RWPE1 (cell line): Measurements from ENCODE around the gene LMBR1.
"Not testable (repeated sequence)": the region's sequence is repeated elsewhere in the genome, so short reads cannot be mapped to it uniquely, and the experiment has no call there.

Experiments
- CTCF ChIA-PET: fragments of 350-600 bp; sonication (Branson Sonifier 250); formaldehyde crosslinking; extraction: SDS; loops from one replicate; lab custom pipeline; 2021; lab: Yijun Ruan, JAX
- POLR2A ChIA-PET: fragments of 400-600 bp; formaldehyde crosslinking; extraction: SDS; loops from one replicate; lab custom pipeline; 2020; ENCODE audit warnings: antibody characterized with exemption; ENCODE audit not compliant: low non-redundant PET; lab: Yijun Ruan, JAX
- DNase-seq: peaks from one replicate; pipeline ENCODE4 v3.0.0; 2012; ENCODE audit warnings: low spot score
- H3K27ac ChIP-seq: fragments of 450-650 bp; 2 replicates; pipeline ENCODE4 v1.5.1; 2017
- CTCF ChIP-seq: fragments of 450-650 bp; conservative IDR thresholded peaks from 2 replicates; pipeline ENCODE4 v1.5.1; 2017; ENCODE audit warnings: low read depth, mild to moderate bottlenecking

Gene LMBR1

DNA sequence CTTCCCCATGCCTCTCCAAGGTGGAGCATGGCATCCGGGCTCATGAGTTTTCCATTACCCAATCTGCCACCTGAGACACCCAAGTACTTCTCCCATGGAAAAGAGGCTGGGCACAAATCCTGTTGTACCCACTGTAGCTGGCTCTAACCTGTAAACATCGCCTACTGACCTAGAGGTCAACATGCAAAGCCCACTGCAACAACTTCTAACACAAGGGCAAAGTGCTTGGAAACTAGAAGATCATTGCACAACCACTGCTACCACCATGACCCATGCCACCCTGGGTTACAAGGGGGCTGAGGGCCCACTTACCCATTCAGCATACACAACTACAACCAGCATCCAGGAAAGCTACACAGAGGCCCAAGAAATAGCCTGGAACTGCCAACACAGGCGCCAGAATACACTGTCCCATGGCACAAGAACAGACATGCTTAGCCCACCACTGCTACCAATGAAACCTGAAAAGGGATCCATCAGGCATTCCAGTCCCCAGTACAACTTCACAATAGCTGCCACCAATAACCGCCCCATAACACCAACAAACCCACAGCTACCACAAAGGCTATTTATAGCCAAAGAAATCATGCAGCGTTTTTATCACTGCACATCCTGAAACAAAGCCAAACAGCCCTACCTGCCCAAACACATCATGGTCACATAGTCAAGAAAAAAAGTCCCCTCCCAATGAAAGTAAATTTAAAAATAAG is 189.1 kb downstream of the LMBR1 start:
- no peak overlapping the region for H3K27ac ChIP-seq
- ChIA-PET POLR2A (no interaction called here), CTCF (no interaction called here)
- no peak for DNase-seq
- TF ChIP-seq CTCF = no peak

- no peak for TF ChIP-seq CTCF
- POLR2A ChIA-PET = no interaction called here
- no peak overlapping the region for H3K27ac ChIP-seq
- CTCF ChIA-PET = no interaction called here
- DNase-seq = no peak
These were observed 189.8 kb downstream of the LMBR1 start for GRCh38 chr7:156703209-156703608.

DNA sequence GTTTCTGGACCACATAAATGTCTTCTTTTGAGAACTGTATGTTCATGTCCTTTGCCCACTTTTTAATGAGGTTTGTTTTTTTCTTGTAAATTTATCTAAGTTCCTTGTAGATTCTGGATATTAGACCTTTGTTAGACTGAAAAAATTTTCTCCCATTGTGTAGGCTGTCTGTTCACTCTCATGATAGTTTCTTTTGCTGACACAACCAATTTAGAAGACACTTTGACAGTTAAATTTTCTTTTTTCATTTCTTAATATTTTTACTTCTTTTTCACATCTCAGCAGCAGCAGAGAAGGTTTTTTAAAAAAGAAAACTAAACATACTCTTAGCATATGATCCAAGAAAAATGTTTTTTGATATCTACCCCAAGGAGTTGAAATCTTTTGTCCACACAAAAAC is 190.6 kb downstream of the LMBR1 start:
- no peak for TF ChIP-seq CTCF
- ChIA-PET POLR2A (no interaction called here), CTCF (no interaction called here)
- no peak for DNase-seq
- no peak overlapping the region for H3K27ac ChIP-seq

GRCh38 chr7:156701787-156702186 is 191.2 kb downstream of the LMBR1 start:
- CTCF ChIA-PET, POLR2A ChIA-PET: not testable (repeated sequence)

DNA sequence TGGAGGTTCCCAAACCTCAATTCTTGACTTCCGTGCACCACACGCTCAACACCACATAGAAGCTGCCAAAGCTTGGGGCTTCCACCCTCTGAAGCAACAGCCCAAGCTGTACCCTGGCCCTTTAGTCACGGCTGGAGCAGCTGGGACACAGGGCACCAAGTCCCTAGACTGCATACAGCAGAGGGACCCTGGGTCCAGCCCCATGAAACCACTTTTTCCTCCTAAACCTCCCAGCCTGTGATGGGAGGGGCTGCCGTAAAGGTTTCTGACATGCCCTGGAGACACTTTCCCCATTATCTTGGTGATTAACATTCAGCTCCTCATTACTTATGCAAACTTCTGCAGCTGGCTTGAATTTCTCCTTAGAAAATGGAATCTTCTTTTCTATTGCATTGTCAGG is 194.5 kb downstream of the LMBR1 start:
- CTCF ChIA-PET, H3K27ac ChIP-seq, POLR2A ChIA-PET, DNase-seq: not testable (repeated sequence)

More at GRCh38 chr7:156701787-156702186, 191.2 kb downstream of the LMBR1 start:
- DNase-seq, H3K27ac ChIP-seq: not testable (repeated sequence)

- POLR2A ChIA-PET, CTCF ChIA-PET, DNase-seq, H3K27ac ChIP-seq: not testable (repeated sequence)
These were observed 195.7 kb downstream of the LMBR1 start for GRCh38 chr7:156697283-156697682.

- ChIA-PET POLR2A (no interaction called here), CTCF (no interaction called here)
- DNase-seq = no peak
- H3K27ac ChIP-seq = no peak overlapping the region
- no peak for TF ChIP-seq CTCF
These were observed 199.4 kb downstream of the LMBR1 start for GRCh38 chr7:156693627-156694026.

DNA sequence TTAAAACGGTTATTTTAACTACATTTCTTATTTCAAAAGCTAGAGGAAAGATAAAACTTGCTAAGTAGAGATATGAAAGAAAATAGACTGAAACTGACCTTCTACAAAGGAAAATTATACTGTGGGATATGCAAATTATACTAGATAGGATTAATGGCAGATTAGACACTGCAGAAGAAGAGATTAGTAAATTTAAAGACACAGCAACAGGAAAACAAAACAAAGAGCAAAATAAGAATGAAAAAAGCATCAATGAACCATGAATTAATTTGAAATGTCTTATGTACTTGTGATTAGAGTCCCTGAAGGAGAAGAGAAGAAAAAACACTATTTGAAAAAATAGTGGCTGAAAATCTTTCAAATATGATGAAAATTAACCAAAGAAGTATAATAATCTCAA is 200.1 kb downstream of the LMBR1 start:
- no peak for TF ChIP-seq CTCF
- POLR2A ChIA-PET = no interaction called here
- CTCF ChIA-PET = no interaction called here
- no peak overlapping the region for H3K27ac ChIP-seq
- DNase-seq = no peak
